ENCODE data around the gene SEZ6L. TPM values are rescaled to one million over a fixed set of nuclear protein-coding genes. Genes with fewer than 3 reads are reported as not detected.

Gene SEZ6L
- total RNA-seq, 4 donors from 2014 or later: 0.09 to 0.16 TPM; not detected in 2

DNA sequence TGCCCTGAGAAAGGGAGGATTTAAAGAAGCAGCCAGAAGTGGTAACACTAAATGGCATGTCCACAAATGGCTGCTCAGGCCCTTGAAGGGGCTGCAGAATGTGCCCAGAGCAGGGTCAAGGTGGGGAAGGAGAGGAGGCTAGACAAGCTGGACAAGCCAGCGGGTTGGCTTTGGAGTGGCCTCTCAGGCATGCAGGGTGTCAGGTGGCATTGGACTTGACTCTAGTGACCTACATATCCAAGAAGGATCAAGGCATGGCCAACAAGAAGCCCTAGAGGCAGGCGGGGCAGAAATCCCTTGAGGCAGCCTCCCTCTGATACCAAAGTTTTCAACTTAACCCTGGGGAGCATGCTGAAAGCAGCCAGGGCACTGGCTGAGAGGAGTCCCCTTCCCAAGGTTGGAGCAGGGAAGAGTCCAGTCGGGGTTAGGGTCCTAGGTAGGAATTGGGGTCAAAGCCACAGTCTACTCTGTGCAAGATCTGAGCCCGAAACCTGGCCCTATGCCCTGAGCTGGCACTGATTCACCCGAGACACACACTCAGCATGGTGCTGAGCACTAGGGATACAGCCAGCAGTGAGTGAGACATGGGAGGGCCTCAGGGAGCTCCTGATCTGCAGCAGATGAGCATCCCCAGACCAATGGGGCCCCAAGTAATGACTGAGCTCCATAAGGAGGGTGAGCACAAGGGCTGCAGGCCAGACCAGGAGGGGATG is 164.0 kb downstream of the SEZ6L start:
- TF ChIP-seq, protein P1, sequence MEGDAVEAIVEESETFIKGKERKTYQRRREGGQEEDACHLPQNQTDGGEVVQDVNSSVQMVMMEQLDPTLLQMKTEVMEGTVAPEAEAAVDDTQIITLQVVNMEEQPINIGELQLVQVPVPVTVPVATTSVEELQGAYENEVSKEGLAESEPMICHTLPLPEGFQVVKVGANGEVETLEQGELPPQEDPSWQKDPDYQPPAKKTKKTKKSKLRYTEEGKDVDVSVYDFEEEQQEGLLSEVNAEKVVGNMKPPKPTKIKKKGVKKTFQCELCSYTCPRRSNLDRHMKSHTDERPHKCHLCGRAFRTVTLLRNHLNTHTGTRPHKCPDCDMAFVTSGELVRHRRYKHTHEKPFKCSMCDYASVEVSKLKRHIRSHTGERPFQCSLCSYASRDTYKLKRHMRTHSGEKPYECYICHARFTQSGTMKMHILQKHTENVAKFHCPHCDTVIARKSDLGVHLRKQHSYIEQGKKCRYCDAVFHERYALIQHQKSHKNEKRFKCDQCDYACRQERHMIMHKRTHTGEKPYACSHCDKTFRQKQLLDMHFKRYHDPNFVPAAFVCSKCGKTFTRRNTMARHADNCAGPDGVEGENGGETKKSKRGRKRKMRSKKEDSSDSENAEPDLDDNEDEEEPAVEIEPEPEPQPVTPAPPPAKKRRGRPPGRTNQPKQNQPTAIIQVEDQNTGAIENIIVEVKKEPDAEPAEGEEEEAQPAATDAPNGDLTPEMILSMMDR (IDR thresholded peaks at IDR 0.05): no peak
- DNase-seq (ENCODE audit: low spot score): no peak
- ATAC-seq (ENCODE audit: low FRiP score): no peak

DNA sequence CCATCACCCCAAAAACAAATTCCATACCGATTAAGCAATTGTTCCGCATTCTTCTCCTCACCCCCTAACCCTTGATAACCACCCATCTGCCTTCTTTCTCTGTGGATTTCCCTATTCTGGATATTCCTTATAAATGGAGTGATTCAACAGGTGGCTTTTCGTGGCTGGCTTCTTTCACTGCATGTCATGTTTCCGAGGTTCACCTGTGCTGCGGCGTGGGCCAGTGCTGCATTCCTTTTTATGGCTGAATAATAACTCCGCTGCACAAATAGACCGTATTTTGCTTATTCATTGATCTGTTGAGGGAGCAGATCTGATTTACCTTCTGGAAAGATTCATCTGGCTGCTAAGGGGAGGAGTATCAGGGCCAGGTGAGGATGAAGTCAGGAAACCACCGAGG is 165.0 kb downstream of the SEZ6L start:
- DNase-seq (ENCODE audit: low spot score): no peak
- no peak for ATAC-seq (ENCODE audit: low FRiP score)
- TF ChIP-seq, protein P1 (IDR thresholded peaks at IDR 0.05): no peak

DNA sequence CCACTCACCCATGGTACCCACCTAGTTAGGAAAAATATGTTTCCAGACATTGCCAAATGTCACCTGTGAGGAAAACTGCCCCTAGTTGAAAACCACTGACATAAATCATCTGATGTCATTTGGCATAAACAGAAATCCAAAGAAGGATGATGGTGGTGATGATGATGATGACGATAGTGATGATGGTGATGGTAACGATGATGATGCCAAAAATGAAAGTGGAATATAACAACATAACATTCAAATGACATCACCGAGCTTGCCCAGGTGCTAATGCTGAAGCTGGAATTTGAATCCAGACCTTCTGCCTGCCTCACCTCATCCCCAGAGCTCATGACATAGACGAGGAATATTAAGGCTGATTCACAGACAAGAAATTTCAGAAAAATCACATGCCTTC is 167.5 kb downstream of the SEZ6L start:
- no peak for DNase-seq (ENCODE audit: low spot score)
- no peak for ATAC-seq (ENCODE audit: low FRiP score)
- TF ChIP-seq, protein P1 (IDR thresholded peaks at IDR 0.05): no peak

DNA sequence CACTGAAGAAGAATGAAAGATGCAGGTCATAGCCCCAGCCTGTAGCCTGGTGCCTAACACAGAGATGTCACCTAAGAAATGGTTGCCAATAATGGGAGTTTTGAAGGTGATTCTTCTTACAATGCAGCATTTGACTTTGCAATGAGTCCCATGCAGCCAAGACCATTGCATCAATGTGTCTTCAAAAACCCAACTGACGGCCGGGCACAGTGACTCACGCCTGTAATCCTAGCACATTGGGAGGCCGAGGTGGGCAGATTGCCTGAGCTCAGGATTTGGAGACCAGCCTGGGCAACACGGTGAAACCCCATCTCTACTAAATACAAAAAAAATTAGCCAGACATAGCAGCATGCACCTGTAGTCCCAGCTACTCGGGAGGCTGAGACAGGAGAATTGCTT is 170.5 kb downstream of the SEZ6L start:
- TF ChIP-seq, protein P1 (IDR thresholded peaks at IDR 0.05): no peak
- DNase-seq (ENCODE audit: low spot score) (no peak), ATAC-seq (ENCODE audit: low FRiP score) (no peak)

DNA sequence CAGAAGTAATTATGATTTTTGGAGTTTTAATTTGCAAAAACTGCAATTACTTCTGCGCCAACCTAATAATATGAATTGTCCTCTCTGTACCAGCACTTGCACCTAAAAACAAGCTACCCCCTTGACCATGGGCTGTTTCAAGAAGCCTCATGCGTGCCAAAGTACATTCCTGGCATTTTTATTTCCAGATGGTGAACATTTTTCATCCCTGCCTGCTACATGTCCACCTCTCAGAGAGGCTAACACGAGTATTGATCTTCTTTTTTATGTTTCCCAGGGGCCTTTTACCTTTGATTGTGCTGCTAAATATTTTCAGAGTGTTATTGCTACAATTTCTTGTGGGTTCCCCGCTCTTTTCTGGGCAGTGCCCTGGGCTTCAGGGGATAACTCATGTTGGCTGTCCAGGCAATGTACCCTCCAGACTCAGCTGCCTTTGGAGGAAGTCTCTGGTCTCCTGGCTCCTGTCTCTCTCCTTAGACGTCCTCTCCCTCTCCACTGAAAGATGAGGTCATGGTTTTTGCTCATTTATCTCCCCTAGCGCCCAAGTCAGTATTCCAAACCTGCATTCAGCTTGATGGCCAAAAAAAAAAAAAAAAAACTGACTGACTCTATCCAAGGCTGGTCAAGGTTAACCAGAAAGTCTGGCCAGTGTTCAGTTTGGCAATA is 173.6 kb downstream of the SEZ6L start:
- no peak for ATAC-seq (ENCODE audit: low FRiP score)
- TF ChIP-seq, protein P1 (IDR thresholded peaks at IDR 0.05): no peak
- no peak for DNase-seq (ENCODE audit: low spot score)

DNA sequence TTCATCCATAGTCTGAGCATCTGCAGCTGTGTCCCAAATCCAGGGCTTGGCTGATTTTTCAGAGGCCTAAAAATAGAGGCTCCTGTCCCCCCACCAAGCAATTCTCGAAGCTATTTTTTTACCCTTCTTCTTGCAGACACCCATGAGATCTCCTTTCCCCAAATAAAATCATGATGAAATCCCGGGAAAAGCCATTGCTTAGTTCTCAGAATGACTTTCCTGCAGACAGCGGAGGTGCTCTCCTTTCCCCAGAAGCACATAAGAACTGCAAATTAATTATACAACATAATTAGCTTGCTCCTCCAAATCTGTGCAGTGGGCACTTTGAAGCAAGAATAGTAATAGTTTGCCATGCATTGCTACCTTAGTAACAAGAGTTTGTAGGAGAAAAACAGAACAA is 176.2 kb downstream of the SEZ6L start:
- ATAC-seq (ENCODE audit: low FRiP score) (no peak), DNase-seq (ENCODE audit: low spot score) (no peak)
- TF ChIP-seq, protein P1 (IDR thresholded peaks at IDR 0.05): no peak

All from omental fat pad (tissue), 4 donors.